Body of pancreas (tissue), 4 donors: ENCODE data around the gene SDS.

Experiments
- POLR2A ChIP-seq, 3 donors: fragments of 450-650 bp; IDR thresholded peaks; one replicate each; pipeline ENCODE4 v1.6.1; 2016; ENCODE audit warnings: antibody characterized with exemption in 3 of 3, mild to moderate bottlenecking in 2 of 3
- TF ChIP-seq, protein P1 (sequence below), 7 experiments: fragments of 450-650 bp in 4 of 7; fragments of 200-600 bp in 3 of 7; sonication (generic) in 3 of 7; IDR thresholded peaks; one replicate each; pipeline ENCODE4 v1.5.1; 2016 to 2019; ENCODE audit warnings: antibody characterized with exemption in 7 of 7

DNA sequence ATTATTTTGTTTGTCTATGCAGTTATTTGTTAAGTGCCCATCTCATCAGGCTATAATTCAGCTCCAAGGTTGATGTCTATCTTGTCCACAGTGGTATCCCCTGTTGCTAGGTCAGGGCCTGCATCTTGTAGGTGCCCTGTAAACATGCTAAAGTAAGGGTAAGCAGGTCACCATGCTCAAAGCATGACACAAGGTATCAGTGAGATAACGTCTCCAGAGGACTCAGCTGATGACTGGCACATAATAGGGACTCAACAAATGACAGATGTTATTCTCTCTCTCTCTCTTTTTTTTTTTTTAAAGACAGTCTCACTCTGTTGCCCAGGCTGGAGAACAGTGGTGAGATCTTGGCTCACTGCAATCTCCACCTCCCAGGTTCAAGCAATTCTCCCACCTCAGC is 20.8 kb upstream of the SDS start:
- TF ChIP-seq, protein P1, sequence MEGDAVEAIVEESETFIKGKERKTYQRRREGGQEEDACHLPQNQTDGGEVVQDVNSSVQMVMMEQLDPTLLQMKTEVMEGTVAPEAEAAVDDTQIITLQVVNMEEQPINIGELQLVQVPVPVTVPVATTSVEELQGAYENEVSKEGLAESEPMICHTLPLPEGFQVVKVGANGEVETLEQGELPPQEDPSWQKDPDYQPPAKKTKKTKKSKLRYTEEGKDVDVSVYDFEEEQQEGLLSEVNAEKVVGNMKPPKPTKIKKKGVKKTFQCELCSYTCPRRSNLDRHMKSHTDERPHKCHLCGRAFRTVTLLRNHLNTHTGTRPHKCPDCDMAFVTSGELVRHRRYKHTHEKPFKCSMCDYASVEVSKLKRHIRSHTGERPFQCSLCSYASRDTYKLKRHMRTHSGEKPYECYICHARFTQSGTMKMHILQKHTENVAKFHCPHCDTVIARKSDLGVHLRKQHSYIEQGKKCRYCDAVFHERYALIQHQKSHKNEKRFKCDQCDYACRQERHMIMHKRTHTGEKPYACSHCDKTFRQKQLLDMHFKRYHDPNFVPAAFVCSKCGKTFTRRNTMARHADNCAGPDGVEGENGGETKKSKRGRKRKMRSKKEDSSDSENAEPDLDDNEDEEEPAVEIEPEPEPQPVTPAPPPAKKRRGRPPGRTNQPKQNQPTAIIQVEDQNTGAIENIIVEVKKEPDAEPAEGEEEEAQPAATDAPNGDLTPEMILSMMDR (IDR thresholded peaks at IDR 0.05), result no peak
- no peak for TF ChIP-seq POLR2A (IDR thresholded peaks at IDR 0.05)
